D721Med (cell line): ENCODE measurements around the gene CRIM1.

ENCODE experiments used
- DNase-seq: peaks from one replicate; pipeline ENCODE4 v3.0.0; 2011; ENCODE audit warnings: low spot score; ENCODE audit not compliant: insufficient read length
- FAIRE-seq: peaks from 2 replicates; lab custom pipeline; 2011; peaks lifted over from hg19 to GRCh38; lab: Jason Lieb, UNC
- TF ChIP-seq, protein P1 (sequence below): IDR thresholded peaks from 2 replicates; pipeline ENCODE4 v1.5.1; 2012; ENCODE audit warnings: mild to moderate bottlenecking, control low read depth; ENCODE audit not compliant: insufficient read depth; ENCODE audit errors: missing control alignments

The CRIM1 gene

DNA sequence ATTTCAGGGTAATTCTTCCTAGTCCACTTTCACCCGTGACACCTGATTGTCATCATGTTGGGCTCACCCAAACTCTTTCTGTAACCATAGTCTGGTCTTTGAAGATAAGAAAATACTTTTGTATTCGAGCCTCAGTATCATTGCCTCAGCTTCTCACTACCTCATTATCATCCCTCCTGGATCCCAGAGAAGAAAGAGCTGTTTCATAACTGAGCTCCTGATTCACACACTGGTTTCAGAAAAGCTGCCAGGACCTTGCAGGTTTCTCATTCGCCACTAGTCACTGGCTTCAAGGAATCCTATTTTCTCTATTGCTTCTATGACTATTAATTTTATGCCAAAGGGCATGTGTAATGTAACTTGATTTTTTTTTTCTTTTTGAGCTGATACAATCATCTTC lies 2.9 kb upstream of the CRIM1 start:
- TF ChIP-seq, protein P1, sequence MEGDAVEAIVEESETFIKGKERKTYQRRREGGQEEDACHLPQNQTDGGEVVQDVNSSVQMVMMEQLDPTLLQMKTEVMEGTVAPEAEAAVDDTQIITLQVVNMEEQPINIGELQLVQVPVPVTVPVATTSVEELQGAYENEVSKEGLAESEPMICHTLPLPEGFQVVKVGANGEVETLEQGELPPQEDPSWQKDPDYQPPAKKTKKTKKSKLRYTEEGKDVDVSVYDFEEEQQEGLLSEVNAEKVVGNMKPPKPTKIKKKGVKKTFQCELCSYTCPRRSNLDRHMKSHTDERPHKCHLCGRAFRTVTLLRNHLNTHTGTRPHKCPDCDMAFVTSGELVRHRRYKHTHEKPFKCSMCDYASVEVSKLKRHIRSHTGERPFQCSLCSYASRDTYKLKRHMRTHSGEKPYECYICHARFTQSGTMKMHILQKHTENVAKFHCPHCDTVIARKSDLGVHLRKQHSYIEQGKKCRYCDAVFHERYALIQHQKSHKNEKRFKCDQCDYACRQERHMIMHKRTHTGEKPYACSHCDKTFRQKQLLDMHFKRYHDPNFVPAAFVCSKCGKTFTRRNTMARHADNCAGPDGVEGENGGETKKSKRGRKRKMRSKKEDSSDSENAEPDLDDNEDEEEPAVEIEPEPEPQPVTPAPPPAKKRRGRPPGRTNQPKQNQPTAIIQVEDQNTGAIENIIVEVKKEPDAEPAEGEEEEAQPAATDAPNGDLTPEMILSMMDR = no peak
- FAIRE-seq (no peak), DNase-seq (no peak)

DNA sequence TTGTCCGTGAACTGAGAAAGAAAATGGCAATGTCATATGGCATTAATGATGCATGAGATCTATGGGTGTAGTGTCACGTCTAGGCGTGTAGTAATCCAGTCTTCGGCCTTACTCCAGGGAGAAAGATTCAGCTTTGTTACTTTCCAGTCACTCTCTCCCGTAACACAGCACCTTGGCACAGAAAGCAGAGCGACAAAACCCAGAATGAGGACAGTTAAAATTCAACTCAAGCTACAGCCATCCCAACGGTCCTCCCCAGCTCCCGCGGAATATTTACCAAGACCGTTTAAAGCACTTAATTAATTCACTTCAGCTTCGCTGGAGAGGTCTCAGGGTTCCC lies 797 bp upstream of the CRIM1 start:
- DNase-seq = no peak
- FAIRE-seq = no peak
- TF ChIP-seq, protein P1 = no peak

DNA sequence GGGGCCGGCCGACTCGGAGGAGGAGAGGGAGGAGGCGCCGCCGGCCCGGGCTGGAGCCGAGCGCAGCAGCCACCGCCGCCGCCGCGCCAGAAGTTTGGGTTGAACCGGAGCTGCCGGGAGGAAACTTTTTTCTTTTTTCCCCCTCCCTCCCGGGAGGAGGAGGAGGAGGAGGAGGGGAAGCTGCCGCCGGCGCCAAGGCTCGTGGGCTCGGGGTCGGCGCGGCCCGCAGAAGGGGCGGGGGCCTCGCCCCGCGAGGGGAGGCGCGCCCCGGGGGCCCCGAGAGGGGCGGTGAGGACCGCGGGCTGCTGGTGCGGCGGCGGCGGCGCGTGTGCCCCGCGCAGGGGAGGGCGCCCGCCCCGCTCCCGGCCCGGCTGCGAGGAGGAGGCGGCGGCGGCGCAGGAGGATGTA lies 316 bp downstream of the CRIM1 start:
- DNase-seq (no peak), FAIRE-seq (no peak)
- TF ChIP-seq, protein P1 = no peak

DNA sequence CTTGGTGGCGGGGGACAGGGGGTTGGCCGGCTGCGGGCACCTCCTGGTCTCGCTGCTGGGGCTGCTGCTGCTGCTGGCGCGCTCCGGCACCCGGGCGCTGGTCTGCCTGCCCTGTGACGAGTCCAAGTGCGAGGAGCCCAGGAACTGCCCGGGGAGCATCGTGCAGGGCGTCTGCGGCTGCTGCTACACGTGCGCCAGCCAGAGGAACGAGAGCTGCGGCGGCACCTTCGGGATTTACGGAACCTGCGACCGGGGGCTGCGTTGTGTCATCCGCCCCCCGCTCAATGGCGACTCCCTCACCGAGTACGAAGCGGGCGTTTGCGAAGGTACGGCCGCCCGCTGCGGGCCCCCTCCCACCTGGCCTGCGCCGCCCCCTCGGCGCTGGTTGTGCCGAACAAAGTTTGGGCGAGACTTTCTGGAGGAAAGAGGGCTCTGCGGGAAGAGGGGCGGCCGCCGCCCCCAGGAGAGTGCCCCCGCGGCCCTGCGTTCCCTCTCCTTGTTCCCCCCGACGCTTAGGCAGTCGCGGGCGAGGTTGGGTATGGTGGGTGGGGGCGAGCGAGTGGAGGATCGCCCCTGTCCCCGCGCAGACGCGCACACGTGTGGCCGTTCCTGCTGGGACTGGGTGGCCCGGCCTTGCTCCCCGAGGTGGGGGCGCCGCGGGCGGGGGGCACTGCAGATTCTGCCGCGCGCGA lies 866 bp downstream of the CRIM1 start:
- TF ChIP-seq, protein P1 = no peak
- FAIRE-seq (no peak), DNase-seq (no peak)

DNA sequence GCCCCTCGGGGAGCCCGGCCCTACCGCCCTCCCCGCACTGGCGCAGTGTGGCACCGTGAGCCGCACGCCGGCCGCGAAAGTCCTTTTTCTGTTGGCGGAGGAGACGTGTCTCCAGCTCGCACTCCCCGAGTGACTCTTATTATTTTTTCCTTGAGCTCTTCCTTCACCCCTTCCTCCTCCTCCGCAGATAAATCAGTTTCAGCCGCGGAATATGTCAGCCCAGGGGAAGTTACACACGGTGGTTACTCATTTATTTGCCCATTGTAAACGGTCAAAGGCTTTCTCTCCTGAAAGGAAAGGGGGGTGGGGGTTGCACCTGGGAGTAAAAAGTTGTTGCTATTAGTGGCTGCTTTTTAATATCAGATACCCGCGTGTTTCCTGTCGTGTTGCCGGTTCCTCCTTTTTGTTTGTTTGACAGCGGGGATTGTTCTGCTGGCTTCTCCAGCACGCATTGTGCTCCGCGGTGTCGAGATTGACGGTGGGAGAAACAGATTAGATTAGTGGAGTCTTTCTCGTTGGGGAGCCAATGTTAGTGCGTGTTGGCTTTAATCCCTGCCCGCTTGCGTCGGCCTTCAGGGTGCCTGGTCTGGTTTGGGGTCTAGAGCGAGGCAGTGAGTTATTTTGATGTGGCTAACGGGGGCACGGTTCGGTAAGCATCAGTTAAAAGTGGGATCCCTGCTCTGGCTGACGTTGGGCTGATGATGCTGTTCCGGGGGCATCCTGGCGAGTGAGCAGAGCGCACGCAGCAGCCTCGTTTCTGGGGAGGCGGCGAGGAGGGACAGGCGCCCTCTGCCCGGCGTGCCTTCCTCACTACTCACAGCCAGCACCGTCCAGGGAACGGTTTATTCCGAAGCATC lies 1.6 kb downstream of the CRIM1 start:
- DNase-seq (no peak), FAIRE-seq (no peak)
- TF ChIP-seq, protein P1 = no peak

DNA sequence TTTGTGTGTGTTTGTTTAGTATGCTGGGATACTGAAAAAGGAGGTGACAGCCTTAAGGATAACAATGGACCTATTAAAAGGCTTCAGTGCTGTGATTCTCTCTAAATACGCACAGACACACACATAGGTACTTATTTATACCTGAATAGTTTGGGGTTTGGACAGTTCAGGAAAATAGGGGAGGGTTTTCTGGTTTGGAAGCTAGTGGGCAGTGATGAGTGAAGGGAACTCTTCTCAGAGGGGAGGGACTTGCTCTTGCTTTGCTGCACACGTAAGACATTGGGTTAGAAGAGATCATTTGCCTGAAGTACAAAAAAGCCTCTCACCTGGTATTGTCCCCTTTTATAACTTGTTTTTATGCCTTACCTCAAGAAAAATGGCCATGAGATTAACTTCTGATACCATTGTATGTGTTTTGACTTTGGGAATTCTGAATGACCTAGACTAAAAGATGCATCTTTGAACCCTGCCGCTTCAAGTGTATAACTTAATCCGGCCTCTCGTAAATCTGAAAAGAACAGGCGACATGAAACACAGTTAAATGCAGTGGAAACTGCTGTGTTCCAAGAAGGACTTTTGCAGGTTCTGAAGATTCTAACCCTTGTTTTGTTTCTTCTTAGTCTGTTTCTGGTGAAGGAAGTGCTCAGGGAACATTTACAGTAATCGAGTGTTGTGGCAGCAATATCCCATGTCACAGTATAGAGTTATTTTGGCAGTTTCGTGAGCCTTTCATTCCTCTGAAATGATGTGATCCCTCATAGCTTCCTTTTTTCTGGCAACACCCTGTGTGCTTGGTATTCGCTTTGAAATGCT lies 2.5 kb downstream of the CRIM1 start:
- TF ChIP-seq, protein P1 = peak; percentile 32
- no peak for DNase-seq
- no peak for FAIRE-seq
